Endothelial cell of umbilical vein (primary cell): ENCODE measurements around the gene RLIM. TPM values are rescaled to one million over a fixed set of nuclear protein-coding genes. Genes with fewer than 3 reads are reported as not detected.
"Not testable (repeated sequence)": the region's sequence is repeated elsewhere in the genome, so short reads cannot be mapped to it uniquely, and the experiment has no call there.

ENCODE experiments used
- BruUV-seq: library from RNA; stranded (reverse); fragments of 400-500 nt; replicated peaks from 2 replicates; lab custom pipeline; 2021; lab: Mats Ljungman, UMichigan
- CTCF ChIA-PET: fragments of 300-600, 350-600 bp; sonication (Branson Sonifier 250); formaldehyde crosslinking; loops from one replicate; lab custom pipeline; 2021; ENCODE audit warnings: antibody characterized with exemption, inconsistent platforms; lab: Charles Lee
- POLR2A ChIA-PET: fragments of 300-600, 350-600 bp; sonication (Branson Sonifier 250); formaldehyde crosslinking; loops from one replicate; lab custom pipeline; 2021; ENCODE audit warnings: antibody characterized with exemption, inconsistent platforms; lab: Charles Lee
- DNase-seq: peaks from one replicate; pipeline ENCODE4 v3.0.0-alpha.2; 2011; ENCODE audit warnings: low read depth, low spot score
- FAIRE-seq: peaks from 2 replicates; lab custom pipeline; 2011; peaks lifted over from hg19 to GRCh38; lab: Jason Lieb, UNC
- H2AFZ ChIP-seq: 2 replicates; pipeline ENCODE4 v1.6.0; 2012; ENCODE audit warnings: low read depth, low read length, control low read depth, inconsistent platforms
- H3K27ac ChIP-seq: 2 replicates; pipeline ENCODE4 v1.5.1; 2011; ENCODE audit warnings: low read depth, mild to moderate bottlenecking, control low read depth, low read length, moderate library complexity; ENCODE audit not compliant: insufficient read depth
- H3K27me3 ChIP-seq, 2 experiments: 2 replicates each; pipeline versions ENCODE4 v1.6.0 to v1.6.1; 2011; ENCODE audit warnings: low read length in 2 of 2, mixed read lengths in 1 of 2; ENCODE audit not compliant: control insufficient read depth in 2 of 2, insufficient read depth in 2 of 2
- H3K36me3 ChIP-seq, 2 experiments: 2 replicates in 1 of 2; 3 replicates in 1 of 2; pipeline ENCODE4 v1.5.1; 2011; ENCODE audit warnings: low read length in 2 of 2, mild to moderate bottlenecking in 1 of 2, moderate library complexity in 1 of 2; ENCODE audit not compliant: control insufficient read depth in 2 of 2, insufficient read depth in 2 of 2; ENCODE audit errors: extremely low read depth in 1 of 2
- H3K4me1 ChIP-seq: 3 replicates; pipeline ENCODE4 v1.5.1; 2011; ENCODE audit warnings: mild to moderate bottlenecking, low read length; ENCODE audit not compliant: control insufficient read depth, insufficient read depth; ENCODE audit errors: extremely low read depth
- H3K4me2 ChIP-seq: 2 replicates; pipeline ENCODE4 v1.6.1; 2011; ENCODE audit warnings: low read length, control low read depth, mixed read lengths; ENCODE audit not compliant: insufficient read depth
- H3K4me3 ChIP-seq, 3 experiments: fragments of 200-600 bp in 1 of 3; sonication (generic), shearing (Covaris generic) in 1 of 3; replicated peaks in 1 of 3; 2 replicates each; pipeline ENCODE4 v1.5.1; 2011 to 2016; ENCODE audit warnings: control low read depth in 3 of 3, low read length in 3 of 3, mild to moderate bottlenecking in 2 of 3, inconsistent platforms in 1 of 3, low read depth in 1 of 3, moderate library complexity in 1 of 3; ENCODE audit not compliant: insufficient read depth in 1 of 3
- H3K79me2 ChIP-seq: 2 replicates; pipeline ENCODE4 v1.6.0; 2012; ENCODE audit warnings: low read length, inconsistent platforms; ENCODE audit not compliant: control insufficient read depth, insufficient read depth
- H3K9ac ChIP-seq: replicated peaks from 2 replicates; pipeline ENCODE3; 2011; ENCODE audit warnings: low read length, control low read depth; ENCODE audit not compliant: insufficient read depth; ENCODE audit errors: extremely low read depth
- H3K9me1 ChIP-seq: replicated peaks from 3 replicates; pipeline ENCODE4 v1.6.0; 2011; ENCODE audit warnings: mild to moderate bottlenecking, low read length; ENCODE audit not compliant: control insufficient read depth, insufficient read depth; ENCODE audit errors: extremely low read depth
- H3K9me3 ChIP-seq: replicated peaks from 2 replicates; pipeline ENCODE4 v1.5.1; 2012; ENCODE audit warnings: low read length, inconsistent platforms; ENCODE audit not compliant: control insufficient read depth, insufficient read depth
- H4K20me1 ChIP-seq: replicated peaks from 2 replicates; pipeline ENCODE3; 2011; ENCODE audit warnings: mild to moderate bottlenecking, low read length; ENCODE audit not compliant: control insufficient read depth, insufficient read depth; ENCODE audit errors: extremely low read depth
- EZH2 ChIP-seq: IDR thresholded peaks from 2 replicates; pipeline ENCODE4 v1.6.1; 2012; ENCODE audit warnings: borderline replicate concordance, low read depth, mild to moderate bottlenecking, moderate library complexity, low read length, inconsistent platforms; ENCODE audit not compliant: severe bottlenecking
- FOS ChIP-seq: IDR thresholded peaks from 2 replicates; pipeline ENCODE4 v1.6.1; 2011; ENCODE audit warnings: mild to moderate bottlenecking, low read length, moderate library complexity, borderline replicate concordance; ENCODE audit not compliant: insufficient read depth
- GATA2 ChIP-seq: IDR thresholded peaks from 2 replicates; pipeline ENCODE4 v1.7.0; 2011; ENCODE audit warnings: low read depth, mild to moderate bottlenecking, moderate library complexity, mixed read lengths, low read length; ENCODE audit not compliant: insufficient read length, insufficient read depth
- JUN ChIP-seq: IDR thresholded peaks from 2 replicates; pipeline ENCODE4 v1.6.1; 2011; ENCODE audit warnings: borderline replicate concordance, low read depth; ENCODE audit not compliant: insufficient read length, insufficient read depth
- MYC ChIP-seq: IDR thresholded peaks from one replicate; pipeline ENCODE4 v1.6.1; 2011; ENCODE audit warnings: mild to moderate bottlenecking, low read depth, low read length
- POLR2A ChIP-seq: IDR thresholded peaks from 2 replicates; pipeline ENCODE4 v1.6.1; 2012; ENCODE audit warnings: low read depth, mild to moderate bottlenecking, control low read depth, low read length
- POLR2AphosphoS5 ChIP-seq: IDR thresholded peaks from 2 replicates; pipeline ENCODE4 v1.6.1; 2012; ENCODE audit warnings: low read depth, mild to moderate bottlenecking, control low read depth, low read length, moderate library complexity; ENCODE audit not compliant: insufficient read depth
- dilution Hi-C: fragments of 300-500 bp; cut with MboI; formaldehyde crosslinking; loops from one replicate; pipeline ENCODE4 v1.15.0; 2019; ENCODE audit warnings: low sequenced_read_pairs; ENCODE audit not compliant: extremely low pct_ligation_motif_present
- intact Hi-C: fragments of 100-400 bp; cut with micrococcal nuclease; formaldehyde crosslinking; loops from one replicate; pipeline ENCODE4 v1.10.0; 2022
- polyA plus RNA-seq, 4 experiments: library from polyadenylated mRNA; depleted of rRNA in 3 of 4; stranded (reverse) in 3 of 4; unstranded in 1 of 4; fragments of >200 nt; gene quantifications; 2 replicates each; pipeline versions ENCODE4 v1.2.1 to v1.2.3, GENCODE V29; 2011 to 2012; ENCODE audit warnings: missing spikeins in 1 of 4
- total RNA-seq: library from RNA; stranded (reverse); gene quantifications from 2 replicates; pipeline ENCODE4 v1.2.3, GENCODE V29; 2021
- TF ChIP-seq, protein P1 (sequence below), 2 donors: IDR thresholded peaks; 1 replicate in 1 of 2; 2 replicates in 1 of 2; pipeline ENCODE4 v1.5.1; 2011; ENCODE audit warnings: low read length in 2 of 2, mild to moderate bottlenecking in 2 of 2, moderate library complexity in 2 of 2, control low read depth in 1 of 2, inconsistent platforms in 1 of 2, low read depth in 1 of 2; ENCODE audit not compliant: insufficient read depth in 1 of 2; ENCODE audit errors: extremely low read depth in 1 of 2
- TF ChIP-seq, protein P2 (sequence below): IDR thresholded peaks from 2 replicates; pipeline ENCODE4 v1.6.1; 2011; ENCODE audit not compliant: insufficient read depth, insufficient read length

Gene RLIM
- total and polyA plus RNA-seq, 2 donors (not counting 3 experiments of a cell fraction or from before 2014, with no cell fraction given): 8.2 to 40.1 TPM

DNA sequence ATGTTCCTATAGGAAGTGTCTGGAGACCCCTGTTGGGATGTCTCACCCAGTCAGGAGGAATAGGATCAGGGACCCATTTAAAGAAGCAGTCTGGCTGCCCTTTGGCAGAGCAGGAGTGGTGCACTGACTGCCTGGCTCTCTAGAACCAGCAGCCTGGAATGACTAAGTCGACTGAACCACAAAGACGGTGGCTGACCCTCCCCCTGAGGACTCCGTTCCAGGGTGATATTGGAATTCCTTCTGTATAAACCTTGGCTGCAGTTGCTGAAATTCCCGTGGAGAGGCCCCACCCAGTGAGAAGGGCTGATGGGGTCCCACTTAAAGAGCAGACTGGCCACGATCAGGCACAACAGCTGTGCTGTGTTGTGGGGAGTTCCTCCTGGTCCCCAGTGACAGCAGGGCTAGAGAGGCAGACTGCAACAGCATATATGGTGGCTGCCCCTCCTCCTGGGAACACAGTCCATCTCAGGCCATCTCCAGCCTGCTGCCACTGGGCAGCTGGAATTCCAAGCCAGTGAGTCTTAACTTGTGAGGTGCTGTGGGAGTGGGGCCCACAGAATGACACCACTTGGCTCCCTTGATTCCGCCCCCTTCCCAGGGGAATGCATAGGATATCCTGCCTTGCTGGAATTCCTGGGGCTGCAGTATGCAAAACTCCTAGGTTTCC is 41.8 kb upstream of the RLIM start:
- ChIA-PET POLR2A (no interaction called here), CTCF (no interaction called here)
- H4K20me1 ChIP-seq: no peaks in the 10 kb centered on the region
- no peaks in the 10 kb centered on the region for H3K36me3 ChIP-seq
- no peak overlapping the region for H2AFZ ChIP-seq
- DNase-seq: no peak
- no peaks in the 10 kb centered on the region for H3K79me2 ChIP-seq
- BruUV-seq: no TSS peak
- no peaks in the 10 kb centered on the region for H3K9me1 ChIP-seq
- H3K4me3 ChIP-seq: no peak overlapping the region
- no peaks in the 10 kb centered on the region for H3K27me3 ChIP-seq
- no peak overlapping the region for H3K4me2 ChIP-seq
- no peaks in the 10 kb centered on the region for H3K9me3 ChIP-seq
- no peak overlapping the region for H3K27ac ChIP-seq
- H3K9ac ChIP-seq: no peak overlapping the region
- TF ChIP-seq, protein P1, sequence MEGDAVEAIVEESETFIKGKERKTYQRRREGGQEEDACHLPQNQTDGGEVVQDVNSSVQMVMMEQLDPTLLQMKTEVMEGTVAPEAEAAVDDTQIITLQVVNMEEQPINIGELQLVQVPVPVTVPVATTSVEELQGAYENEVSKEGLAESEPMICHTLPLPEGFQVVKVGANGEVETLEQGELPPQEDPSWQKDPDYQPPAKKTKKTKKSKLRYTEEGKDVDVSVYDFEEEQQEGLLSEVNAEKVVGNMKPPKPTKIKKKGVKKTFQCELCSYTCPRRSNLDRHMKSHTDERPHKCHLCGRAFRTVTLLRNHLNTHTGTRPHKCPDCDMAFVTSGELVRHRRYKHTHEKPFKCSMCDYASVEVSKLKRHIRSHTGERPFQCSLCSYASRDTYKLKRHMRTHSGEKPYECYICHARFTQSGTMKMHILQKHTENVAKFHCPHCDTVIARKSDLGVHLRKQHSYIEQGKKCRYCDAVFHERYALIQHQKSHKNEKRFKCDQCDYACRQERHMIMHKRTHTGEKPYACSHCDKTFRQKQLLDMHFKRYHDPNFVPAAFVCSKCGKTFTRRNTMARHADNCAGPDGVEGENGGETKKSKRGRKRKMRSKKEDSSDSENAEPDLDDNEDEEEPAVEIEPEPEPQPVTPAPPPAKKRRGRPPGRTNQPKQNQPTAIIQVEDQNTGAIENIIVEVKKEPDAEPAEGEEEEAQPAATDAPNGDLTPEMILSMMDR (IDR thresholded peaks at IDR 0.05; ENCODE audit: extremely low read depth in 1 of 2, insufficient read depth in 1 of 2, low read depth in 1 of 2, low read length in 2 of 2): no peak
- TF ChIP-seq POLR2A (no peak), GATA2 (no peak), MYC (no peak), POLR2AphosphoS5 (no peak), EZH2 (no peak), JUN (no peak), FOS (no peak)
- TF ChIP-seq, protein P2, sequence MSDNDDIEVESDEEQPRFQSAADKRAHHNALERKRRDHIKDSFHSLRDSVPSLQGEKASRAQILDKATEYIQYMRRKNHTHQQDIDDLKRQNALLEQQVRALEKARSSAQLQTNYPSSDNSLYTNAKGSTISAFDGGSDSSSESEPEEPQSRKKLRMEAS: no peak
- no peak for FAIRE-seq
- dilution Hi-C loops (no loop called here), intact Hi-C loops (no loop called here)
- H3K4me1 ChIP-seq: no peaks in the 10 kb centered on the region

DNA sequence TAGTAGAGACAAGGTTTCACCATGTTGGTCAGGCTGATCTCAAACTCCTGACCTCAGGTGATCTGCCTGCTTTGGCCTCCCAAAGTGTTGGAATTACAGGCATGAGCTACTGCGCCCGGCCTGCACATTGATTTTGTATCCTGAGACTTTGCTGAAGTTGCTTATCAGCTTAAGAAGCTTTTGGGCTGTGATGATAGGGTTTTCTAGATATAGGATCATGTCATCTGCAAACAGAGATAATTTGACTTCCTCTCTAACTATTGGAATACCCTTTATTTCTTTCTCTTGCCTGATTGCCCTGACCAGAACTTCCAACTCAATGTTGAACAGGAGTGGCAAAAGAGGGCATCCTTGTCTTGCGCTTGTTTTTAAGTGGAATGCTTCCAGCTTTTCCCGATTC is 40.5 kb upstream of the RLIM start:
- H3K36me3 ChIP-seq, H3K4me3 ChIP-seq, H3K79me2 ChIP-seq, BruUV-seq, intact Hi-C loops, H3K4me2 ChIP-seq, dilution Hi-C loops, DNase-seq, H3K27me3 ChIP-seq, H3K9me1 ChIP-seq, CTCF ChIA-PET, H3K4me1 ChIP-seq, POLR2A ChIA-PET, H2AFZ ChIP-seq, H4K20me1 ChIP-seq, H3K27ac ChIP-seq, H3K9ac ChIP-seq, FAIRE-seq, H3K9me3 ChIP-seq: not testable (repeated sequence)
